ENCODE measurements around the gene WTAP. TPM values are rescaled to one million over a fixed set of nuclear protein-coding genes. Genes with fewer than 3 reads are reported as not detected.
"Not testable (repeated sequence)": the region's sequence is repeated elsewhere in the genome, so short reads cannot be mapped to it uniquely, and the experiment has no call there.

The WTAP gene
- total and polyA plus RNA-seq, 10 donors = 71.6 to 149 (median 109) TPM

DNA sequence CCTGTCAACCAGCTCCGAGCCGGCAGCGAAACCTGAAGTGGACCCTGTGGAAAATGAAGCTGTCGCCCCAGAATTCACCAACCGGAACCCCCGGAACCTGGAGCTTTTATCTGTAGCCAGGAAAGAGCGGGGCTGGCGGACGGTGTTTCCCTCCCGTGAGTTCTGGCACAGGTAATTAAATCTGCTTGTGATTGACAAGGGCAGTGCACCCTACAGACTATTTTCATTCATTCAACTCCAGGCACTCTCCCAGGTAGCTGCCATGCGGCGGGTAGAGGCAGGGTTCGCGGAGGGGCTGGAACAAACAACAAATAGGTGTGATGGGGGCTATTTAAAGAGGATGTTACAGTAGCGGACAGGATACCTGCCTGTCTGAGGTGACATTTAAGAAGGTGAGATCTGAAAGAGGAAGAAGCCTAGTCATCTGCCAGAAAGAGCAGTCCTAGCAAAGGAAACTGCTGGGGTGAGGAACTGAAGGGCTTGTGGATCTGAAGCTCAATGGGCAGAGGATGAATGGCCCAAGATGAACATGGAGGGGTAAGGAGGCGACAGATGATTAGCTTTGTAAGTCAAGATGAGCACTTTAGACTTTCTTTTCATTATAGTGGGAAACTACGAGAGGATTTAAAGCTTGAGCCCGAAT, 63.8 kb downstream of the WTAP start:
- intact Hi-C loops (cut with DNase I; ENCODE audit: low total_unique reads) = loop anchor here (10.0 kb wide), 1 partner anchor 174 kb away; the partner anchor contains the start of gene IGF2R
- peak overlapping the region; percentile 85 to 99 (median 97) for H3K27ac ChIP-seq

DNA sequence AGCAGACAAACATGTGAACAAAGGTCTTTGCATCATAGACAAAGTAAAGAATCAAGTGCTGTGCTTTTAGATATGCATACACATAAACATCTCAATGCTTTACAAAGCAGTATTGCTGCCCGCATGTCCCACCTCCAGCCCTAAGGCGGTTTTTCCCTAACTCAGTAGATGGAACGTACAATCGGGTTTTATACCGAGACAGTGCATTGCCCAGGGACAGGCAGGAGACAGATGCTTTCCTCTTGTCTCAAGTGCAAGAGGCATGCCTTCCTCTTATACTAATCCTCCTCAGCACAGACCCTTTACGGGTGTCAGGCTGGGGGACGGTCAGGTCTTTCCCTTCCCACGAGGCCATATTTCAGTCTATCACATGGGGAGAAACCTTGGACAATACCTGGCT, 67.7 kb downstream of the WTAP start:
- WGBS, 5 donors = 78 to 88% (median 80%) methylated on average over 8 of the region's 8 CpGs
- H3K27me3 ChIP-seq (replicated peaks in 1 of 7); H3K27ac ChIP-seq; H3K4me3 ChIP-seq; H3K9me3 ChIP-seq; DNase-seq: not testable (repeated sequence)
- intact Hi-C loops (cut with DNase I; ENCODE audit: low total_unique reads) = loop anchor here (10.0 kb wide), 1 partner anchor 170 kb away; the partner anchor contains the start of gene IGF2R
- Histone ChIP-seq H3K36me3 (peaks cover 0 to 86% (median 54%) of the 10 kb centered on the region in 6 donors), H3K4me1 (peaks cover 20 to 64% (median 33%) of the 10 kb centered on the region in 6 donors)

More for the DNA sequence above, 63.8 kb downstream of the WTAP start:
- TF ChIP-seq CTCF (IDR thresholded peaks at IDR 0.05 in 8 of 11, conservative IDR thresholded peaks at IDR 0.05 in 3 of 11) (no peak), POLR2AphosphoS5 (IDR thresholded peaks at IDR 0.05) (no peak)
- WGBS, 5 donors = 12 to 21% (median 18%) methylated on average over 15 to 18 of the region's 18 CpGs
- peak overlapping the region; percentile 88 to 98 (median 93) for H3K4me3 ChIP-seq
- H3K9me3 ChIP-seq = no peaks in the 10 kb centered on the region
- no peaks in the 10 kb centered on the region for H3K27me3 ChIP-seq (replicated peaks in 1 of 7)
- H3K36me3 ChIP-seq = peaks cover 0 to 65% (median 34%) of the 10 kb centered on the region in 6 donors
- DNase-seq = peak; percentile 77
- H3K4me1 ChIP-seq = peaks cover 28 to 76% (median 58%) of the 10 kb centered on the region in 6 donors

- WGBS, 5 donors = 2 to 81% (median 47%) methylated on average over 1 of the region's 1 CpG
- Histone ChIP-seq H3K4me1 (peaks cover 2 to 51% (median 14%) of the 10 kb centered on the region in 6 donors), H3K4me3 (no peak overlapping the region), H3K36me3 (peaks cover 0 to 80% (median 56%) of the 10 kb centered on the region in 6 donors), H3K9me3 (no peaks in the 10 kb centered on the region), H3K27ac (no peak overlapping the region), H3K27me3 (replicated peaks in 1 of 7) (no peaks in the 10 kb centered on the region)
- DNase-seq = no peak
- intact Hi-C loops (cut with DNase I; ENCODE audit: low total_unique reads) = loop anchor here (10.0 kb wide), 1 partner anchor 167 kb away; the partner anchor contains the start of gene IGF2R
- TF ChIP-seq POLR2AphosphoS5 (IDR thresholded peaks at IDR 0.05) = no peak
- no peak for TF ChIP-seq POLR2A (IDR thresholded peaks at IDR 0.05)
- no peak for TF ChIP-seq CTCF (IDR thresholded peaks at IDR 0.05 in 8 of 11, conservative IDR thresholded peaks at IDR 0.05 in 3 of 11)
Observed at GRCh38 chr6:159797554-159797953, 70.2 kb downstream of the WTAP start.

- Histone ChIP-seq H3K27ac (no peak within 1 kb of the TSS), H3K4me1 (peaks cover 0 to 32% (median 0%) of the 10 kb centered on the region in 6 donors), H3K27me3 (replicated peaks in 1 of 7) (no peaks in the 10 kb centered on the region), H3K36me3 (peaks cover 0 to 53% (median 42%) of the 10 kb centered on the region in 6 donors), H3K9me3 (no peaks in the 10 kb centered on the region), H3K4me3 (no peak within 1 kb of the TSS)
- WGBS, 5 donors = 89 to 94% (median 90%) methylated on average over 32 to 50 of the region's 50 CpGs
- no peak for DNase-seq
- TF ChIP-seq POLR2A (IDR thresholded peaks at IDR 0.05) = no peak
- TF ChIP-seq CTCF (IDR thresholded peaks at IDR 0.05 in 8 of 11, conservative IDR thresholded peaks at IDR 0.05 in 3 of 11) = no peak
- peak in 2 of 3 donors; percentile 35 to 62 for TF ChIP-seq POLR2AphosphoS5 (IDR thresholded peaks at IDR 0.05)
- intact Hi-C loops (cut with DNase I; ENCODE audit: low total_unique reads) = no loop called here
Observed at GRCh38 chr6:159800141-159800865, 73.0 kb downstream of the WTAP start, which contains the start of gene PNLDC1. PNLDC1 (plus strand) TSS chr6:159800276; CDS start chr6:159800308, 32 bp downstream.

Data from spleen (tissue), 11 donors.